ENCODE measurements around the gene GRM4.

GRM4 gene

GRCh38 chr6:34072727-34073126 is 73.2 kb downstream of the GRM4 start:
- no peak for DNase-seq (ENCODE audit: low read depth, low spot score)
- H3K36me3 ChIP-seq (ENCODE audit: insufficient read depth, insufficient read length, low read length) = no peaks in the 10 kb centered on the region
- no peak overlapping the region for H3K4me3 ChIP-seq (ENCODE audit: insufficient read length, low read depth)
- no peak for TF ChIP-seq ZNF274 (IDR thresholded peaks at IDR 0.05; ENCODE audit: low read depth, low read length)
- no peak for TF ChIP-seq YY1 (IDR thresholded peaks at IDR 0.05; ENCODE audit: insufficient read depth, insufficient read length)
- no peak for TF ChIP-seq SUZ12 (IDR thresholded peaks at IDR 0.05; ENCODE audit: extremely low read depth, insufficient read depth, insufficient read length)
- no peaks in the 10 kb centered on the region for H3K27me3 ChIP-seq (ENCODE audit: insufficient read depth, insufficient read length)
- H3K9me3 ChIP-seq (ENCODE audit: insufficient read depth, low read length) = no peaks in the 10 kb centered on the region
- H3K4me1 ChIP-seq (ENCODE audit: insufficient read depth, insufficient read length) = peaks cover 15% of the 10 kb centered on the region
- H3K9ac ChIP-seq (ENCODE audit: insufficient read length, low read depth) = no peak overlapping the region

- Histone ChIP-seq H3K9me3 (ENCODE audit: insufficient read depth, low read length) (no peaks in the 10 kb centered on the region), H3K27me3 (ENCODE audit: insufficient read depth, insufficient read length) (no peaks in the 10 kb centered on the region), H3K36me3 (ENCODE audit: insufficient read depth, insufficient read length, low read length) (no peaks in the 10 kb centered on the region), H3K9ac (ENCODE audit: insufficient read length, low read depth) (no peak overlapping the region), H3K4me1 (ENCODE audit: insufficient read depth, insufficient read length) (peaks cover 13% of the 10 kb centered on the region), H3K4me3 (ENCODE audit: insufficient read length, low read depth) (no peak overlapping the region)
- no peak for TF ChIP-seq YY1 (IDR thresholded peaks at IDR 0.05; ENCODE audit: insufficient read depth, insufficient read length)
- TF ChIP-seq SUZ12 (IDR thresholded peaks at IDR 0.05; ENCODE audit: extremely low read depth, insufficient read depth, insufficient read length) = no peak
- no peak for TF ChIP-seq ZNF274 (IDR thresholded peaks at IDR 0.05; ENCODE audit: low read depth, low read length)
- DNase-seq (ENCODE audit: low read depth, low spot score) = no peak
Observed at GRCh38 chr6:34071884-34072379, 74.0 kb downstream of the GRM4 start.

GRCh38 chr6:34071136-34071883 is 74.6 kb downstream of the GRM4 start:
- no peak overlapping the region for H3K4me3 ChIP-seq (ENCODE audit: insufficient read length, low read depth)
- no peak for DNase-seq (ENCODE audit: low read depth, low spot score)
- no peaks in the 10 kb centered on the region for H3K27me3 ChIP-seq (ENCODE audit: insufficient read depth, insufficient read length)
- TF ChIP-seq ZNF274 (IDR thresholded peaks at IDR 0.05; ENCODE audit: low read depth, low read length) (no peak), SUZ12 (IDR thresholded peaks at IDR 0.05; ENCODE audit: extremely low read depth, insufficient read depth, insufficient read length) (no peak), YY1 (IDR thresholded peaks at IDR 0.05; ENCODE audit: insufficient read depth, insufficient read length) (no peak)
- no peaks in the 10 kb centered on the region for H3K36me3 ChIP-seq (ENCODE audit: insufficient read depth, insufficient read length, low read length)
- no peaks in the 10 kb centered on the region for H3K9me3 ChIP-seq (ENCODE audit: insufficient read depth, low read length)
- H3K4me1 ChIP-seq (ENCODE audit: insufficient read depth, insufficient read length) = peaks cover 13% of the 10 kb centered on the region
- no peak overlapping the region for H3K9ac ChIP-seq (ENCODE audit: insufficient read length, low read depth)

GRCh38 chr6:34070315-34071135 is 75.4 kb downstream of the GRM4 start:
- Histone ChIP-seq H3K9ac (ENCODE audit: insufficient read length, low read depth) (no peak overlapping the region), H3K27me3 (ENCODE audit: insufficient read depth, insufficient read length) (no peaks in the 10 kb centered on the region), H3K4me3 (ENCODE audit: insufficient read length, low read depth) (no peak overlapping the region), H3K36me3 (ENCODE audit: insufficient read depth, insufficient read length, low read length) (no peaks in the 10 kb centered on the region), H3K4me1 (ENCODE audit: insufficient read depth, insufficient read length) (peaks cover 13% of the 10 kb centered on the region), H3K9me3 (ENCODE audit: insufficient read depth, low read length) (no peaks in the 10 kb centered on the region)
- TF ChIP-seq ZNF274 (IDR thresholded peaks at IDR 0.05; ENCODE audit: low read depth, low read length) (no peak), YY1 (IDR thresholded peaks at IDR 0.05; ENCODE audit: insufficient read depth, insufficient read length) (no peak), SUZ12 (IDR thresholded peaks at IDR 0.05; ENCODE audit: extremely low read depth, insufficient read depth, insufficient read length) (no peak)
- no peak for DNase-seq (ENCODE audit: low read depth, low spot score)

- Histone ChIP-seq H3K9ac (ENCODE audit: insufficient read length, low read depth) (no peak overlapping the region), H3K36me3 (ENCODE audit: insufficient read depth, insufficient read length, low read length) (no peaks in the 10 kb centered on the region), H3K4me1 (ENCODE audit: insufficient read depth, insufficient read length) (peaks cover 17% of the 10 kb centered on the region), H3K4me3 (ENCODE audit: insufficient read length, low read depth) (no peak overlapping the region), H3K9me3 (ENCODE audit: insufficient read depth, low read length) (no peaks in the 10 kb centered on the region), H3K27me3 (ENCODE audit: insufficient read depth, insufficient read length) (no peaks in the 10 kb centered on the region)
- no peak for DNase-seq (ENCODE audit: low read depth, low spot score)
- TF ChIP-seq SUZ12 (IDR thresholded peaks at IDR 0.05; ENCODE audit: extremely low read depth, insufficient read depth, insufficient read length) = no peak
- TF ChIP-seq YY1 (IDR thresholded peaks at IDR 0.05; ENCODE audit: insufficient read depth, insufficient read length) = no peak
- no peak for TF ChIP-seq ZNF274 (IDR thresholded peaks at IDR 0.05; ENCODE audit: low read depth, low read length)
Observed at GRCh38 chr6:34068462-34069044, 77.3 kb downstream of the GRM4 start.

GRCh38 chr6:34067814-34068213 is 78.1 kb downstream of the GRM4 start:
- Histone ChIP-seq H3K9ac (ENCODE audit: insufficient read length, low read depth) (no peak overlapping the region), H3K4me3 (ENCODE audit: insufficient read length, low read depth) (no peak overlapping the region), H3K9me3 (ENCODE audit: insufficient read depth, low read length) (no peaks in the 10 kb centered on the region), H3K36me3 (ENCODE audit: insufficient read depth, insufficient read length, low read length) (no peaks in the 10 kb centered on the region), H3K27me3 (ENCODE audit: insufficient read depth, insufficient read length) (no peaks in the 10 kb centered on the region), H3K4me1 (ENCODE audit: insufficient read depth, insufficient read length) (peaks cover 17% of the 10 kb centered on the region)
- no peak for DNase-seq (ENCODE audit: low read depth, low spot score)
- TF ChIP-seq ZNF274 (IDR thresholded peaks at IDR 0.05; ENCODE audit: low read depth, low read length) (no peak), SUZ12 (IDR thresholded peaks at IDR 0.05; ENCODE audit: extremely low read depth, insufficient read depth, insufficient read length) (no peak), YY1 (IDR thresholded peaks at IDR 0.05; ENCODE audit: insufficient read depth, insufficient read length) (no peak)
